NCI-H446 (cell line): ENCODE data around the gene TNS2.
A peak's percentile ranks its signal among the peaks of the same experiment; 100 is the strongest.
"Not testable (repeated sequence)": the region's sequence is repeated elsewhere in the genome, so short reads cannot be mapped to it uniquely, and the experiment has no call there.

Source experiments
- DNase-seq, 2 experiments: peaks; one replicate each; lab custom pipeline; 2025; lab: John Stamatoyannopoulos, UW

Gene TNS2

GRCh38 chr12:53094796-53095595 lies 45.1 kb downstream of the TNS2 start:
- DNase-seq: not testable (repeated sequence)

GRCh38 chr12:53095596-53095895 lies 45.7 kb downstream of the TNS2 start:
- DNase-seq: not testable (repeated sequence)

GRCh38 chr12:53096089-53096741 lies 46.4 kb downstream of the TNS2 start:
- DNase-seq: no peak

GRCh38 chr12:53096759-53097158 lies 46.9 kb downstream of the TNS2 start:
- no peak for DNase-seq

- DNase-seq: no peak
Measured at GRCh38 chr12:53097207-53097563, 47.3 kb downstream of the TNS2 start.

- peak in 1 of 2 experiments; percentile 24 for DNase-seq
Measured at GRCh38 chr12:53097564-53098353, 47.9 kb downstream of the TNS2 start, which contains the start of gene IGFBP6. TSS of gene IGFBP6 (plus strand) at chr12:53097667. CDS start at chr12:53097718, 51 bp downstream.

- DNase-seq: no peak
Measured at GRCh38 chr12:53098354-53098981, 48.6 kb downstream of the TNS2 start.

GRCh38 chr12:53099071-53099882 lies 49.4 kb downstream of the TNS2 start:
- DNase-seq: peak; percentile 47 to 74

- no peak for DNase-seq
Measured at GRCh38 chr12:53100466-53101151, 50.7 kb downstream of the TNS2 start.

- no peak for DNase-seq
Measured at GRCh38 chr12:53101266-53101665, 51.4 kb downstream of the TNS2 start.

GRCh38 chr12:53101931-53102781 lies 52.3 kb downstream of the TNS2 start:
- no peak for DNase-seq

- no peak for DNase-seq
Measured at GRCh38 chr12:53102883-53103807, 53.3 kb downstream of the TNS2 start, which contains the start of gene SOAT2. TSS of gene SOAT2 (plus strand) at chr12:53103486. CDS start at chr12:53103578, 92 bp downstream.

GRCh38 chr12:53103860-53104305 lies 54.0 kb downstream of the TNS2 start:
- DNase-seq: no peak

GRCh38 chr12:53105256-53105655 lies 55.4 kb downstream of the TNS2 start:
- no peak for DNase-seq

- no peak for DNase-seq
Measured at GRCh38 chr12:53105712-53106439, 56.0 kb downstream of the TNS2 start.

GRCh38 chr12:53107122-53107521 lies 57.3 kb downstream of the TNS2 start:
- no peak for DNase-seq

- DNase-seq: not testable (repeated sequence)
Measured at GRCh38 chr12:53112431-53112830, 62.6 kb downstream of the TNS2 start.
